Stomach (tissue), 4 donors: ENCODE data around the gene C1QC.

Source experiments
- EP300 ChIP-seq: sonication (generic); formaldehyde crosslinking; IDR thresholded peaks from one replicate; pipeline ENCODE4 v1.6.1; 2017; ENCODE audit warnings: antibody characterized with exemption
- POLR2A ChIP-seq, 4 donors: fragments of 450-650 bp; IDR thresholded peaks; one replicate each; pipeline ENCODE4 v1.6.1; 2016; ENCODE audit warnings: antibody characterized with exemption in 4 of 4, control low read depth in 2 of 4, mild to moderate bottlenecking in 1 of 4, moderate library complexity in 1 of 4
- POLR2AphosphoS5 ChIP-seq, 3 donors: sonication (generic); formaldehyde crosslinking; IDR thresholded peaks; one replicate each; pipeline ENCODE4 v1.6.1; 2016; ENCODE audit warnings: antibody characterized with exemption in 3 of 3
- TF ChIP-seq, protein P1 (sequence below), 7 experiments: fragments of 450-650 bp in 4 of 7; fragments of 200-600 bp in 3 of 7; sonication (generic) in 3 of 7; IDR thresholded peaks; one replicate each; pipeline ENCODE4 v1.5.1; 2016 to 2019; ENCODE audit warnings: antibody characterized with exemption in 7 of 7, control low read depth in 2 of 7, mild to moderate bottlenecking in 1 of 7

DNA sequence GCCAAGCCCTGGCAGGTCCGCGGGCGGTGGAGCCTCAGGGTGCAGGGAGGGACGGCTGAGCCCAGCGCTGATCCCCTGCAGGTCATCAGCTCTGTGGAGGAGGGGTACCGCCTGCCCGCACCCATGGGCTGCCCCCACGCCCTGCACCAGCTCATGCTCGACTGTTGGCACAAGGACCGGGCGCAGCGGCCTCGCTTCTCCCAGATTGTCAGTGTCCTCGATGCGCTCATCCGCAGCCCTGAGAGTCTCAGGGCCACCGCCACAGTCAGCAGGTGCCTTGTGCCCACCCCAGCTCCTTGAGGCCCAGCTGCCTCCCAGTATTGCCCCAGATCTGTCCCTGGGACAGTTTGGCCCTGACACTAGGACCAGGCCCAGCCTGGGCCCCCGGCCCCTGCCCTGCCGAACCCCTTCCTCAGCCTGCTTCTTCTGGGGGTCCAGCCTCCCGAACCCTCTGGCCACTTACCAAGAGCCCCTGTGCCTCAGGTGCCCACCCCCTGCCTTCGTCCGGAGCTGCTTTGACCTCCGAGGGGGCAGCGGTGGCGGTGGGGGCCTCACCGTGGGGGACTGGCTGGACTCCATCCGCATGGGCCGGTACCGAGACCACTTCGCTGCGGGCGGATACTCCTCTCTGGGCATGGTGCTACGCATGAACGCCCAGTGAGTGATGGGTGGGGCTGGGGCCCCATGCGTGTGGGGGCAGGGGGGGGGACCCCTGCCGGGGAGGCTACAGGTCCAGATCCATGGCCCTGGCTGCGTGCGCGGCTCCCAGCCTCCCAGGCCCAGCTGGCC is 42.4 kb upstream of the C1QC start:
- TF ChIP-seq, protein P1, sequence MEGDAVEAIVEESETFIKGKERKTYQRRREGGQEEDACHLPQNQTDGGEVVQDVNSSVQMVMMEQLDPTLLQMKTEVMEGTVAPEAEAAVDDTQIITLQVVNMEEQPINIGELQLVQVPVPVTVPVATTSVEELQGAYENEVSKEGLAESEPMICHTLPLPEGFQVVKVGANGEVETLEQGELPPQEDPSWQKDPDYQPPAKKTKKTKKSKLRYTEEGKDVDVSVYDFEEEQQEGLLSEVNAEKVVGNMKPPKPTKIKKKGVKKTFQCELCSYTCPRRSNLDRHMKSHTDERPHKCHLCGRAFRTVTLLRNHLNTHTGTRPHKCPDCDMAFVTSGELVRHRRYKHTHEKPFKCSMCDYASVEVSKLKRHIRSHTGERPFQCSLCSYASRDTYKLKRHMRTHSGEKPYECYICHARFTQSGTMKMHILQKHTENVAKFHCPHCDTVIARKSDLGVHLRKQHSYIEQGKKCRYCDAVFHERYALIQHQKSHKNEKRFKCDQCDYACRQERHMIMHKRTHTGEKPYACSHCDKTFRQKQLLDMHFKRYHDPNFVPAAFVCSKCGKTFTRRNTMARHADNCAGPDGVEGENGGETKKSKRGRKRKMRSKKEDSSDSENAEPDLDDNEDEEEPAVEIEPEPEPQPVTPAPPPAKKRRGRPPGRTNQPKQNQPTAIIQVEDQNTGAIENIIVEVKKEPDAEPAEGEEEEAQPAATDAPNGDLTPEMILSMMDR (IDR thresholded peaks at IDR 0.05), result no peak
- TF ChIP-seq POLR2A (IDR thresholded peaks at IDR 0.05), result no peak
- no peak for TF ChIP-seq EP300
- no peak for TF ChIP-seq POLR2AphosphoS5 (IDR thresholded peaks at IDR 0.05)
